Smooth muscle cell (in vitro differentiated cells): ENCODE data around the gene PABPC1L. TPM values are rescaled to one million over a fixed set of nuclear protein-coding genes. Genes with fewer than 3 reads are reported as not detected.

Source experiments
- DNase-seq: peaks from one replicate; lab custom pipeline; 2025; ENCODE audit not compliant: unreplicated experiment; lab: John Stamatoyannopoulos, UW
- H2AFZ ChIP-seq: fragments of 200-600 bp; sonication (generic); 2 replicates; pipeline ENCODE4 v1.6.0; 2016; ENCODE audit warnings: antibody characterized with exemption, low read depth, mild to moderate bottlenecking
- H3F3A ChIP-seq: fragments of 200-600 bp; sonication (generic); 2 replicates; pipeline ENCODE4 v1.6.0; 2017; ENCODE audit warnings: antibody characterized with exemption, low read depth
- H3K27ac ChIP-seq: fragments of 200-600 bp; sonication (generic); 2 replicates; pipeline ENCODE4 v1.5.1; 2016; ENCODE audit warnings: low read depth, mild to moderate bottlenecking
- H3K27me3 ChIP-seq: fragments of 200-600 bp; sonication (generic); 2 replicates; pipeline ENCODE4 v1.6.1; 2016; ENCODE audit warnings: low read depth, mild to moderate bottlenecking
- H3K36me3 ChIP-seq: fragments of 200-600 bp; sonication (generic); 2 replicates; pipeline ENCODE4 v1.5.1; 2016; ENCODE audit warnings: low read depth
- H3K4me1 ChIP-seq: fragments of 200-600 bp; sonication (generic); 2 replicates; pipeline ENCODE4 v1.5.1; 2016; ENCODE audit warnings: low read depth
- H3K4me2 ChIP-seq: fragments of 200-600 bp; sonication (generic); 2 replicates; pipeline ENCODE4 v1.6.0; 2016; ENCODE audit warnings: mild to moderate bottlenecking
- H3K4me3 ChIP-seq: fragments of 200-600 bp; sonication (generic); 2 replicates; pipeline ENCODE4 v1.5.1; 2016; ENCODE audit warnings: mild to moderate bottlenecking
- H3K79me2 ChIP-seq: fragments of 200-600 bp; sonication (generic); 2 replicates; pipeline ENCODE4 v1.6.0; 2016; ENCODE audit warnings: low read depth, mild to moderate bottlenecking
- H3K9ac ChIP-seq: fragments of 200-600 bp; sonication (generic); 2 replicates; pipeline ENCODE4 v1.6.0; 2016; ENCODE audit warnings: low read depth
- H3K9me3 ChIP-seq: fragments of 200-600 bp; sonication (generic); replicated peaks from 2 replicates; pipeline ENCODE4 v1.5.1; 2016; ENCODE audit warnings: low read depth
- H4K20me1 ChIP-seq: fragments of 200-600 bp; sonication (generic); 2 replicates; pipeline ENCODE4 v1.6.0; 2016; ENCODE audit warnings: low read depth
- CTCF ChIP-seq: fragments of 200-600 bp; sonication (generic); IDR thresholded peaks from 2 replicates; pipeline ENCODE4 v1.5.1; 2017; ENCODE audit warnings: borderline replicate concordance, mild to moderate bottlenecking, antibody characterized with exemption; ENCODE audit not compliant: insufficient read depth, poor library complexity, severe bottlenecking
- WGBS: methylation state at CpG from one replicate; pipeline ENCODE4 v1.1.7; 2016; ENCODE audit warnings: low lambda C conversion rate; 5-methylcytosine and 5-hydroxymethylcytosine counted together
- polyA plus RNA-seq: library from polyadenylated mRNA; unstranded; fragments of >200 nt; fragmentation: Nextera tagmentation; extraction: Ambion mirVana; gene quantifications from 2 replicates; pipeline ENCODE4 v1.2.1, GENCODE V29; 2016
- total RNA-seq: library from RNA; depleted of rRNA; stranded (reverse); fragments of >200 nt; gene quantifications from 2 replicates; pipeline ENCODE4 v1.2.3, GENCODE V29; 2014

PABPC1L gene
- total and polyA plus RNA-seq, 2 experiments from 2014 or later = 8.9 to 12.3 TPM

- no peak for TF ChIP-seq CTCF
- Histone ChIP-seq H2AFZ (no peak overlapping the region), H3K27me3 (no peaks in the 10 kb centered on the region), H3K4me1 (peaks cover 26% of the 10 kb centered on the region), H3K27ac (peak overlapping the region; percentile 92), H3K4me2 (peak overlapping the region; percentile 88), H3K9ac (no peak overlapping the region), H4K20me1 (peaks cover 19% of the 10 kb centered on the region), H3K9me3 (no peaks in the 10 kb centered on the region), H3F3A (peaks cover 6% of the 10 kb centered on the region), H3K4me3 (no peak overlapping the region), H3K79me2 (peaks cover 24% of the 10 kb centered on the region), H3K36me3 (no peaks in the 10 kb centered on the region)
- no peak for DNase-seq
- WGBS = 17% methylated on average over 4 of the region's 4 CpGs
These were observed 51.4 kb downstream of the PABPC1L start for GRCh38 chr20:44961011-44961869.

- no peak overlapping the region for H2AFZ ChIP-seq
- WGBS = 49% methylated on average over 3 of the region's 3 CpGs
These were observed 52.0 kb downstream of the PABPC1L start for GRCh38 chr20:44961870-44962267.

GRCh38 chr20:44962483-44962882, 52.6 kb downstream of the PABPC1L start:
- Histone ChIP-seq H3K36me3 (no peaks in the 10 kb centered on the region), H3K9me3 (no peaks in the 10 kb centered on the region), H3K27me3 (no peaks in the 10 kb centered on the region), H3K27ac (no peak overlapping the region), H3K4me1 (peaks cover 32% of the 10 kb centered on the region), H3K9ac (no peak overlapping the region), H2AFZ (no peak overlapping the region), H4K20me1 (peaks cover 10% of the 10 kb centered on the region), H3K4me2 (no peak overlapping the region), H3K4me3 (no peak overlapping the region), H3F3A (peaks cover 6% of the 10 kb centered on the region), H3K79me2 (peaks cover 25% of the 10 kb centered on the region)
- TF ChIP-seq CTCF = no peak
- no peak for DNase-seq
- WGBS = 94% methylated on average over 3 of the region's 3 CpGs

More at GRCh38 chr20:44961870-44962267, 52.0 kb downstream of the PABPC1L start:
- H3K4me3 ChIP-seq = no peak overlapping the region
- TF ChIP-seq CTCF = no peak
- no peaks in the 10 kb centered on the region for H3K36me3 ChIP-seq
- peak overlapping the region; percentile 92 for H3K27ac ChIP-seq
- H3K4me1 ChIP-seq = peaks cover 26% of the 10 kb centered on the region
- peak overlapping the region; percentile 88 for H3K4me2 ChIP-seq
- no peaks in the 10 kb centered on the region for H3K27me3 ChIP-seq
- peaks cover 6% of the 10 kb centered on the region for H3F3A ChIP-seq
- no peaks in the 10 kb centered on the region for H3K9me3 ChIP-seq
- H3K79me2 ChIP-seq = peaks cover 25% of the 10 kb centered on the region
- no peak overlapping the region for H3K9ac ChIP-seq
- H4K20me1 ChIP-seq = peaks cover 15% of the 10 kb centered on the region
- DNase-seq = no peak
